ENCODE results near the gene PRDM15. TPM values are rescaled to one million over a fixed set of nuclear protein-coding genes. Genes with fewer than 3 reads are reported as not detected.

PRDM15 gene
- total RNA-seq, 1 donor: 7.2 TPM

- Histone ChIP-seq H3K27ac (ENCODE audit: low read depth, low read length) (no peak overlapping the region), H2AFZ (ENCODE audit: low read length) (no peak overlapping the region), H3K79me2 (ENCODE audit: insufficient read depth, low read length) (peaks cover 35% of the 10 kb centered on the region), H3K36me3 (ENCODE audit: insufficient read depth, low read length) (no peaks in the 10 kb centered on the region), H4K20me1 (ENCODE audit: insufficient read depth, low read length) (no peaks in the 10 kb centered on the region), H3K4me2 (ENCODE audit: insufficient read depth, low read length) (peak overlapping the region; percentile 30), H3K9me3 (ENCODE audit: low read depth, low read length) (no peaks in the 10 kb centered on the region), H3K27me3 (ENCODE audit: insufficient read depth, low read length) (no peaks in the 10 kb centered on the region), H3K4me3 (ENCODE audit: insufficient read depth, low read length) (no peak overlapping the region), H3K4me1 (ENCODE audit: insufficient read depth, low read length) (peaks cover 6% of the 10 kb centered on the region)
- no peak for DNase-seq (ENCODE audit: insufficient read length, low spot score, missing footprints)
- no peak for TF ChIP-seq CTCF (IDR thresholded peaks at IDR 0.05; ENCODE audit: extremely low read depth, low read depth, low read length)
These were observed 11.0 kb downstream of the PRDM15 start for GRCh38 chr21:41868062-41868710.

- H3K36me3 ChIP-seq (ENCODE audit: insufficient read depth, low read length): no peaks in the 10 kb centered on the region
These were observed 11.8 kb downstream of the PRDM15 start for GRCh38 chr21:41867313-41867712.

GRCh38 chr21:41866274-41866809 is 12.8 kb downstream of the PRDM15 start:
- no peaks in the 10 kb centered on the region for H3K9me3 ChIP-seq (ENCODE audit: low read depth, low read length)
- TF ChIP-seq CTCF (IDR thresholded peaks at IDR 0.05; ENCODE audit: extremely low read depth, low read depth, low read length): no peak
- no peaks in the 10 kb centered on the region for H3K36me3 ChIP-seq (ENCODE audit: insufficient read depth, low read length)
- DNase-seq (ENCODE audit: insufficient read length, low spot score, missing footprints): no peak
- H4K20me1 ChIP-seq (ENCODE audit: insufficient read depth, low read length): no peaks in the 10 kb centered on the region
- H3K4me3 ChIP-seq (ENCODE audit: insufficient read depth, low read length): no peak overlapping the region
- H2AFZ ChIP-seq (ENCODE audit: low read length): no peak overlapping the region
- H3K4me2 ChIP-seq (ENCODE audit: insufficient read depth, low read length): no peak overlapping the region
- H3K27ac ChIP-seq (ENCODE audit: low read depth, low read length): no peak overlapping the region
- no peaks in the 10 kb centered on the region for H3K27me3 ChIP-seq (ENCODE audit: insufficient read depth, low read length)
- H3K79me2 ChIP-seq (ENCODE audit: insufficient read depth, low read length): peaks cover 38% of the 10 kb centered on the region
- H3K4me1 ChIP-seq (ENCODE audit: insufficient read depth, low read length): peaks cover 10% of the 10 kb centered on the region

More at GRCh38 chr21:41867313-41867712, 11.8 kb downstream of the PRDM15 start:
- Histone ChIP-seq H3K79me2 (ENCODE audit: insufficient read depth, low read length) (peaks cover 36% of the 10 kb centered on the region), H3K27me3 (ENCODE audit: insufficient read depth, low read length) (no peaks in the 10 kb centered on the region), H3K4me2 (ENCODE audit: insufficient read depth, low read length) (no peak overlapping the region), H4K20me1 (ENCODE audit: insufficient read depth, low read length) (no peaks in the 10 kb centered on the region), H3K9me3 (ENCODE audit: low read depth, low read length) (no peaks in the 10 kb centered on the region), H3K27ac (ENCODE audit: low read depth, low read length) (no peak overlapping the region), H3K4me1 (ENCODE audit: insufficient read depth, low read length) (peaks cover 10% of the 10 kb centered on the region), H3K4me3 (ENCODE audit: insufficient read depth, low read length) (no peak overlapping the region), H2AFZ (ENCODE audit: low read length) (no peak overlapping the region)
- DNase-seq (ENCODE audit: insufficient read length, low spot score, missing footprints): no peak
- TF ChIP-seq CTCF (IDR thresholded peaks at IDR 0.05; ENCODE audit: extremely low read depth, low read depth, low read length): no peak

- Histone ChIP-seq H3K36me3 (ENCODE audit: insufficient read depth, low read length) (no peaks in the 10 kb centered on the region), H3K4me3 (ENCODE audit: insufficient read depth, low read length) (no peak overlapping the region), H3K79me2 (ENCODE audit: insufficient read depth, low read length) (peaks cover 38% of the 10 kb centered on the region), H3K4me1 (ENCODE audit: insufficient read depth, low read length) (peaks cover 10% of the 10 kb centered on the region), H4K20me1 (ENCODE audit: insufficient read depth, low read length) (no peaks in the 10 kb centered on the region), H3K27ac (ENCODE audit: low read depth, low read length) (no peak overlapping the region), H2AFZ (ENCODE audit: low read length) (no peak overlapping the region), H3K9me3 (ENCODE audit: low read depth, low read length) (no peaks in the 10 kb centered on the region), H3K4me2 (ENCODE audit: insufficient read depth, low read length) (no peak overlapping the region), H3K27me3 (ENCODE audit: insufficient read depth, low read length) (no peaks in the 10 kb centered on the region)
- TF ChIP-seq CTCF (IDR thresholded peaks at IDR 0.05; ENCODE audit: extremely low read depth, low read depth, low read length): no peak
- DNase-seq (ENCODE audit: insufficient read length, low spot score, missing footprints): no peak
These were observed 14.0 kb downstream of the PRDM15 start for GRCh38 chr21:41865002-41865777.
